RWPE1 (cell line): ENCODE measurements around the gene C1RL.

Experiments
- CTCF ChIA-PET: fragments of 350-600 bp; sonication (Branson Sonifier 250); formaldehyde crosslinking; extraction: SDS; loops from one replicate; lab custom pipeline; 2021; lab: Yijun Ruan, JAX
- POLR2A ChIA-PET: fragments of 400-600 bp; formaldehyde crosslinking; extraction: SDS; loops from one replicate; lab custom pipeline; 2020; ENCODE audit warnings: antibody characterized with exemption; ENCODE audit not compliant: low non-redundant PET; lab: Yijun Ruan, JAX
- DNase-seq: peaks from one replicate; pipeline ENCODE4 v3.0.0; 2012; ENCODE audit warnings: low spot score
- H3K27ac ChIP-seq: fragments of 450-650 bp; 2 replicates; pipeline ENCODE4 v1.5.1; 2017
- CTCF ChIP-seq: fragments of 450-650 bp; conservative IDR thresholded peaks from 2 replicates; pipeline ENCODE4 v1.5.1; 2017; ENCODE audit warnings: low read depth, mild to moderate bottlenecking

Gene C1RL

GRCh38 chr12:7092986-7093460, 16.0 kb downstream of the C1RL start:
- POLR2A ChIA-PET = no interaction called here
- CTCF ChIA-PET = interaction anchor here (0.6 to 1.4 kb wide), 5 partner anchors 16 to 975 kb away, joined by 3 to 6 read pairs (median 4); partner anchors contain the start of gene LPCAT3

DNA sequence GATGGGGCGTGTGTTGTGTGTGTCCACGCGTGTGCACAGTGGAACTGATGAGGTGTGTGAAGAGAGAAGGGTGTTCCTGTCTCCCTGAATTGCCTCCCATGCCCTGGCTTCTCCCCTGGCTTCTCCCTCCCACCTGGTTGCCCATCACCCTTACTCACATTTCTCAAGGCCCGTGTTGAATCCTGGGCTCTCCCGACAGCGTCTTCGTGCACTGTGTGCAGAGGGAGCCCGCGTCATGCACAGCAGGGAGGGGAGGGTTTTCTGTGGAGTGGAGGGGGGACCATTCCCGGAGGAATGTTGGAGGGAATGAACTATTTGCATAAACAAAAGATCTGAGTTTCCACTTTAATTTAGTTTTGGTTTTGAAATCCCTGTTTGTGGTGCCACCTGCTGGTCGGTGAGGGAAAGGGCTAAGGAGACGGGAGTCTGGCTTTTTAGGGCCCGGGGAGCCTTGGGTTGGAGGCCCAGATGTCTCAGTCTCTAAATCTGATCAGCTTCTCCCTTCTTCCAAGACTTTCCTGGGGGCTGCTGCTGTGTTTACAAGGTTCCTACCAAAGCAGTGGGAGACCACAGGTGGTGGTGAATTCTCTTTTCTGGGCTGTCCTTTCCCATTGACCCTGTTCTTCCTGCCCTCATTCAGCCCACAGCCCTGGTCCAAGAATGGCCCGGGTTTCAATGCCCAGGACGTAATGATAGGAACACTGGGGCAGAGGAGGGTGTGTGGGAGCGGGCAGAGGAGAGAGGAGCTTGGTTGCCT, 16.6 kb downstream of the C1RL start, which contains the start of gene C1R:
C1R (minus strand) TSS at position 217 of the 757 bp plus-strand sequence; CDS start at position 160, 57 bp downstream.
- ChIA-PET CTCF (interaction anchor here (0.6 to 1.4 kb wide), 5 partner anchors 17 to 974 kb away, joined by 3 to 6 read pairs (median 4); partner anchors contain the start of genes C1S and LPCAT3), POLR2A (no interaction called here)
- peak; percentile 63 for TF ChIP-seq CTCF
- DNase-seq = peak; percentile 56
- peak within 1 kb of the TSS; percentile 63 for H3K27ac ChIP-seq

More at GRCh38 chr12:7092986-7093460, 16.0 kb downstream of the C1RL start:
- peak overlapping the region; percentile 63 for H3K27ac ChIP-seq
- DNase-seq = no peak
- TF ChIP-seq CTCF = no peak

DNA sequence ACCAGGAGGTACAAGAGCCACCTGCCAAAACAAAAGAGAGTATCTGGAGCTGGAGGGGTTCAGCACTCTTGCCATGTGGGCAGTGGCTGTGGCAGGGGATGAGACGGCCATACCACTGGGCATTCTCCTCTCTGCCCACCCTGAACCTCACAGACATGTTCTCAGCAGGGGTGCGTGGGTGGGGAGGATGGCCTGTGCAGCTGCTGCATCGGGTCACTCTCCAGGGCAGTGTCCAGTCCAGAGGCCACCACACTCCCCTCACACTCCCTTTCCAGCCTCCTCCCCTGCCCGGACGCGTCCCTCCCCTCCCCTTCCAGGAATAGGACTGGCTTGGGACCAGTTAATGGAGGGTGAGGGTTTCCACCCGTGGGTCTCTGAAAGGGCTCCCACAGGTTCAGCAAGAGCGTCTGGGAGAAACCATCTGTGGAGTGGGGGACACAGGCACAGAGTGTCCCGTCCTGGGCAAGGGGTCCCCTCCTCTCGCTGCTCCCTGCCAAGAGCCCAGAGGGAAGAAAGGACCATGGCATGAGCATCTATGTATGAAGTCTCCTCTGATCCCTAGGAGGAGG, 17.3 kb downstream of the C1RL start:
- DNase-seq = no peak
- H3K27ac ChIP-seq = peak overlapping the region; percentile 63
- CTCF ChIA-PET = interaction anchor here (0.6 to 1.4 kb wide), 2 partner anchors 32 to 145 kb away, joined by 3 to 4 read pairs; partner anchors contain the start of gene C1S
- TF ChIP-seq CTCF = no peak
- POLR2A ChIA-PET = no interaction called here

- peak overlapping the region; percentile 63; the same call in 1 of the 2 replicates for H3K27ac ChIP-seq
- no peak for TF ChIP-seq CTCF
- DNase-seq = no peak
- ChIA-PET POLR2A (no interaction called here), CTCF (interaction anchor here (0.6 to 1.4 kb wide), 2 partner anchors 31 to 145 kb away, joined by 3 to 4 read pairs; partner anchors contain the start of gene C1S)
Measured at GRCh38 chr12:7091171-7091570, 17.8 kb downstream of the C1RL start.

DNA sequence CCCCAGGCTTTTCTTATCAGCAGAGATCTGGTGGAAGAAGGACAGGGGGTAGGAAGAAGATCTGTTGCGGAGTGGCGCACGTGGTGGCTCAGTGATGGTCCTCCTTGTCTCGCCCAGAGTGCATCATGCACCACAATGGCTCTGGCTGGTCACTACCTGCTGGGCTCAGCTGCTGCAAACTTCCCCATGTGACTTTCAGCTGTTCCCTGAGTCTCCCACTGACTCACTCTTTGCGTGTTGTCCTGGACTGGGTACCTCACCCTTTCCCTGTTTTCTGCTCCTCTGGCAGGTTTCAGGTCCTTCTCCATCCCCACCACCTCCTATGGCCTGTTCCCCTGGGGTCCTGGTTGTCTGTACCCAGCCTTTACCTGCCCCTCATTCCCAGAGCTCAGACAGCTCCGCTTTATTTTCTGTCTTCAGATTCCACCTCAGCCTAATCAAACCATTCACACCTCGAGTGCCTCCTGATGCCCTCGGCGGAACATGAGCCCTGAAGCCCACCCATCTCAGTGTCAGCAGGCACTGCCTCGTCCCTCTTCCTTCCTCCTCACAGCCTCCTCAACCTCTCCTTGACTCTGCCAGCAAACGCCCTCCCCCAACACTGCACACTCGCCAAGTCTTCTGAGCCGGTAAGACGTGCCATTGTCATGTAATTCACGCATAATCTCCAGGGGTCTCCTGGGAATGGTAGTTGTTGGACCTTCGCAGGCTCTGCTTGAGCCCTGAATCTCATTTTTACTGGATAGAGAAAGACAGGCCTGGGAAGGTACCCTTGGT, 18.6 kb downstream of the C1RL start:
- no peak for TF ChIP-seq CTCF
- ChIA-PET CTCF (interaction anchor here (1.1 to 1.6 kb wide), 2 partner anchors 19 to 167 kb away, joined by 3 to 7 read pairs; partner anchors contain the start of gene C1RL), POLR2A (no interaction called here)
- no peak overlapping the region for H3K27ac ChIP-seq
- no peak for DNase-seq
